HG03066 (cell line): ENCODE results near the gene ITGA5.

Experiments used
- ATAC-seq: cut with Tn5 transposase; IDR thresholded peaks from one replicate; pipeline ENCODE4 v1.9.1; 2021; ENCODE audit warnings: low read depth; ENCODE audit not compliant: unreplicated experiment

The ITGA5 gene

DNA sequence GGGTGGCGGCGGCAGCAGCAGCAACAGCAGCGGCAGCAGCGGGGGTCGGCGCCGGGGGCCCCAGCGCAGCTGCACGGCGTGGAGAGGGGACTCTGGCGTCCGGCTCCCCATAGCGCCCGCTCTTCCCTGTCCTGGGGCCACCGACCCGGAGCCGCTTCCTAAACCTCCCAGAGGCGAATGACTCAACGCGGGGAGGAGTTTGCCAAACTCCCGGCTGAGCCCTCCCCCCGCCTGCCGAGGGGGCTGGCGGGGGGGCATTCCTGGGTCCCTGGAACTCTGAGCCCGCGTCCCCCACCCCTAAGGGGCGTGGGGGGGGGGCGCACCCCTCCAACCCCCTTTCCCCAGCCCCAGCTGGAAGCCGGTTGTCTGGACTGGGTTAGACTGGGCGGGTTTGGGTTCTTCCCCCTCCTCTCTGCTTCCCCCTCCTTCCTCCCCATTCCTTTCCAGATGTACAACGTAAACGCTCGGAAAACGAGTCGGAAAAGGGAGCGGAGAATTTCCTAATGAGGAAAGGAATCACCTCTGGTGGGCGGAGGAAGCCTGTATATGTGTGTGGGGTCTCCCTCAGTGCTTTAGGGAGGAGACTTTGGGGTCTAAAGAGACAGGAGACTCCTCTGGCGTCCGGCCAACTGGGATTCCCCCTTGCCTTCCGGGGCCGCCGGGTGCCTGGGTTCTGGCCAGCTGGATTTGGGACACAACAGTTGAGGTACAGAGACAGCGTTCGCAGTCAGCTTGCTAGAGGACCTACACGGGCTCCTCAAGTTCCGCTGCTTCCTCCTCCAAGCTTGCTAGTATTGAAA, at the start of gene ITGA5:
Gene ITGA5 (minus strand): TSS at position 179 of the 800 bp plus-strand sequence. CDS start 68 bp downstream, at position 111.
- no peak for ATAC-seq

GRCh38 chr12:54465857-54466523, 46.9 kb upstream of the ITGA5 start:
- ATAC-seq = no peak

GRCh38 chr12:54463484-54463883, 44.4 kb upstream of the ITGA5 start:
- no peak for ATAC-seq

GRCh38 chr12:54463034-54463433, 44.0 kb upstream of the ITGA5 start:
- ATAC-seq = no peak

- no peak for ATAC-seq
Measured at GRCh38 chr12:54460317-54460923, 41.4 kb upstream of the ITGA5 start.

DNA sequence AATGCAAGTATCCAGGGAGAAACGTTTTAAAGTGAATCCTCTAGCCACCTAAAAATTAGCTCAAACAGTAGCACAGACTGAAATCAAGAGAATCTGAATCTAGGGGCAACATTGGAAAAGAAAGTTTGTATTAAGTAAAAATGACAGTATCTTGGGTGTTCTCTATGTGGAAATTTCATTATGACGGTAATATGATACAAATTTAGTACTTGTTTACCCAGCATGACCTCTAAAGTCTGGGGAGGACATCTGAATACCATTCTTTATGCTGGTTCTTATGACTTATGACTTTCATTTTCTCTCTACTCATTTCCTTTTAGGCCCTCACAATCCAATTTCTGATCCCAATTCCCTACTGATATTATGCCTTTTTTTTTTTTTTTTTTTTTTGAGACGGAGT, 40.3 kb upstream of the ITGA5 start:
- ATAC-seq = no peak

DNA sequence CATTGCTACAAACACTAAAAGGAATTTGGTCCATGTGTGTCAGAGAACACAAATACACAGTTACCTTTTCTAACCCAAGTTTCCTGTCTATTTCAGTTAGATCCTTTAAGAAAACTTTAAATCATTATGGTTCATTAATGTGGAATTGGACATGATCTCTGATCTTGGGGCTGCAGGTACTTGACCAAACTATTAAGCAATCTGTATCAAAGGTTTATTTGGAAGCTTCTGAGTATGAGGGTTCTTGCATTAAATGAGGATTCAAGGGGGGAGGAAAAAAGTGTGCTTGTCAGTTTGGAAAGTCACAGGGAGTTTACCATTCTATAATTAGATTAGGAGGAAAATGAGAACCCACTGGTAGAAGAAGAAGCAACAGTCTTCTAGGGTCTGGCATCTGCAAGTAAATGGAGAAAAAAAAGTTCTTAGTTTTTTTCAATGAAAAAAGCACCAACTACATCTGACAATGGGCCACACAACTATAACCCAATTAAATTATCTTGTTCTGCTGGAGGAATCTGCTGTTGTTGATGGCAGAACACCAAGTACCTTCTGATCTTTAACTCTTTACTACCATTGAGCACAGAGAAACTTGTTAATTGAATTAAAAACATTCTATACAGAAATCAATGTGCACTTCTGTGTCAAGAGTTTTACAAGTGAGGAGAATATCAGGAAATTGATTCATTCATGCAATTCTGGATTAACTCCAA, 36.8 kb upstream of the ITGA5 start:
- ATAC-seq = no peak

- no peak for ATAC-seq
Measured at GRCh38 chr12:54452628-54453027, 33.6 kb upstream of the ITGA5 start.

GRCh38 chr12:54448344-54448743, 29.3 kb upstream of the ITGA5 start:
- no peak for ATAC-seq

GRCh38 chr12:54447917-54448316, 28.9 kb upstream of the ITGA5 start:
- ATAC-seq = no peak

GRCh38 chr12:54444206-54444605, 25.1 kb upstream of the ITGA5 start:
- ATAC-seq = no peak

DNA sequence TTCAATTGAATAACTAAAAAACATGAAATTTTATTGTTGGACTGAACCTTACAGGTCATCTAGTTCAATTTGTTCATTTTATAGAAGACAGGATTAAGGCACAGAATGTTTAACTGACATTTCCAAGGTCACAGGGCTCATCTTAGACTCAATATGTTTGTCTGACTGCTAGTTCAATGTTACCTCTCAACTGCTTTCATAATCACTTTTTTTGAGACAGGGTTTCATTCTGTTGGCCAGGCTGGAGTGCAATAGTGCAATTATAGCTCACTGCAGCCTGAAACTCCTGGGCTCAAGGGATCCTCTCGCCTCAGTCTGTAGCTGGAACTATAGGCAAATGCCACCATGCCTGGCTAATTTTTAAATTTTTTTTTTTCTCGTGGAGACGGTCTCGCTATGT, 24.4 kb upstream of the ITGA5 start:
- no peak for ATAC-seq

- no peak for ATAC-seq
Measured at GRCh38 chr12:54442961-54443360, 23.9 kb upstream of the ITGA5 start.

- ATAC-seq = no peak
Measured at GRCh38 chr12:54442099-54442498, 23.0 kb upstream of the ITGA5 start.

- no peak for ATAC-seq
Measured at GRCh38 chr12:54439521-54440255, 20.6 kb upstream of the ITGA5 start.

- ATAC-seq = no peak
Measured at GRCh38 chr12:54439096-54439495, 20.0 kb upstream of the ITGA5 start.

DNA sequence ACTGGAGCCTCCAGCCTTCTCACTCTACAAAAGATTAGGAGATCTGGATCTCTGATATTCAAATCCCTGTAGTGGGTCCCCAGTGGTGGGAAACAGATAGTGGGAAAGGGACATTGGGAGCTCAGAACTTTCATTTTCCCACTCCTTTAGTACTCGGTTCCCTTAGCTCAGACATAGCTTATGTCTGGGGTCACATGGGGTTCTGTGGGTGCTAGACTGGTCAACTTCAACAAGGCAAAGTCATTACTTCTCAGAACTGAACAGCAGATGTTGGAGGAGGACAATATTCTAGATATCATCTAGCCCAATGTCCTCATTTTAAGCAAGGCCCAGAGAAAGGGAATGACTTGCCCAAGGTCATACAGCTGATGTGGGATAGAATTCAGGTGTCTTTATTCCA, 19.5 kb upstream of the ITGA5 start:
- ATAC-seq = no peak

- no peak for ATAC-seq
Measured at GRCh38 chr12:54437697-54438096, 18.6 kb upstream of the ITGA5 start.

- ATAC-seq = no peak
Measured at GRCh38 chr12:54437243-54437642, 18.2 kb upstream of the ITGA5 start.

GRCh38 chr12:54432815-54433164, 13.7 kb upstream of the ITGA5 start:
- ATAC-seq = no peak
